GM18505 (cell line): Measurements from ENCODE around the gene NEURL1B.
"Not testable (repeated sequence)": the region's sequence is repeated elsewhere in the genome, so short reads cannot be mapped to it uniquely, and the experiment has no call there.

Experiments used
- ATAC-seq: cut with Tn5 transposase; IDR thresholded peaks from one replicate; pipeline ENCODE4 v1.9.1; 2021; ENCODE audit not compliant: unreplicated experiment
- POLR2A ChIP-seq: IDR thresholded peaks from 4 replicates; pipeline ENCODE4 v1.6.1; 2011; ENCODE audit warnings: borderline replicate concordance; ENCODE audit not compliant: insufficient read depth, insufficient read length; ENCODE audit errors: extremely low read depth

The NEURL1B gene

DNA sequence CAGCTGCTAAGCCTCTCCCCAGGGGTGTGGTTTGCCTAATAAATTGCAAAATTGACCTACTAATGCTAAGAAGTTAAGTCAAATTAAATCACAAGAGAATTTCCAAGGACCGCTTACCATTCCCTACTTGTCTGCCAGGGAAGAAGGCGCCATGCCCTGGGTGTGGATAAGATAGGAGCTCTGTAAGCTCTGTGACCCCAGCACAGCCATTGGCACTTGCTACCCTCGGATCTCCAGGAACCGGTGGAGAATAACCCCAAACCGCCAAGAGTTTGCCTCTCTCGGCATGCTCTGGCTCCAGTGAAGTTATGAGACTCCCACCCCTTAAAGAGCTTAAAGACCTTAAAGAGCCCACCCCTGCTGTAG lies 58.9 kb downstream of the NEURL1B start:
- no peak for TF ChIP-seq POLR2A
- ATAC-seq: no peak

DNA sequence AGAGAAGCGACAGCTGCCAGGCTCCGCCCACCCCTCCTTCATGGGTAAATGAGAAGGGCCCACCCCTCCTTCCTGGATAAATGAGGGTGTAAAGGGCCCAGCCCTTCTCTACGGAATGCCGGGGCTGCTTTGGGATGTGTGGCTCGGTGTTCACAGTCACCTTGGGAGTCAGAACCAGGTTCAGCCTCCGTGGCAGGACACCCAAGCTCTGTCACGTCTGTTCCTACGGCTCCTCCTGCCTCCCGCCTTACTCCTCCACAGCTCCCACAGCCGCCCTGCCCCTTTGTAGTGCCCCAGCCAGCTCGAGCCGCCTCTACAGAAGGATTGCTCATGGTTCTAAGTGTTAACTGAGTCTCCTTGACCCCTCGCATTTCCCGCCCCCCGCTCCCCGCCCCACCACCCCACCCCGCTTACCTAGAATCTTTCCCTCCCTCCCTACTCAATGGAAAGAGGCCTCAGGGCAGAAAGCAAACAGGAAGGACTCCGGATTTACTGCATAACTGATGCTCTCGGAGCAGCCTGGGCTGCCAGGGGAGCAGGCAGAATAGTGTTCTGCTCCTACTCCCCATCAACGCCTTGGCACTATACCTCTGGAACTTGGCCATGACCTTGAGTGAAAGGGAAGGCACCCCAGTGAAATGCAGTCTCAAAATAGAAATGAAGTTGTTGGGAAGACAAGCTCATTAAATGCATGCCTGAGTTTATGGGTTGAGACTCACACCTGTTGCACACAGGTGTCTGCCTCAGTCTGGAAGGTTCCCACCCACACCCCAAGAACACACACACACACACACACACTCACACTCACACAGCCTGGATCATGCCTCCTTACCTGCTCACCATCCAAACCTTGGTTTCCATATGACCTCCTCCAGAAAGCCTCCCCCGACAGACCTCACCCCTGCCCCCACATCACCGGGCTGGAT lies 59.6 kb downstream of the NEURL1B start:
- ATAC-seq: no peak
- TF ChIP-seq POLR2A: no peak

DNA sequence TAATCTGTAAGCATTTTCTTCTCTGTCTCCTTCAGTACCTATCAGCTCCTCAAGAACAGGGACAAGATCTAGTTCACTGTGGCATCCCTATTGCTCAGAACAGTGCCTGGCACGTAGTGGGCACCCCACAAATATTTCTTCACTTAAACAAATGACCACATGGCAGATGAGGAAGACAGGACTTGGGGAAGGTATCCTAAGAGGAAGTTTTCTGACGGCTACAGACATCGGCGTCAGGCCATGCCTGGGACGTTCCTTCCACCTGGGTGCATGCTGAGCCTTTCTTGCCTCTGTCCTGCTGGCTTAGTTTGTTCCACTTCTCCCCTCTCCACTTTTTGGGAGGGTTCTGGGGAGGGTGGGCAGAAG lies 60.2 kb downstream of the NEURL1B start:
- ATAC-seq: no peak
- no peak for TF ChIP-seq POLR2A

GRCh38 chr5:172703952-172704351 lies 62.9 kb downstream of the NEURL1B start:
- TF ChIP-seq POLR2A: no peak
- ATAC-seq: no peak

DNA sequence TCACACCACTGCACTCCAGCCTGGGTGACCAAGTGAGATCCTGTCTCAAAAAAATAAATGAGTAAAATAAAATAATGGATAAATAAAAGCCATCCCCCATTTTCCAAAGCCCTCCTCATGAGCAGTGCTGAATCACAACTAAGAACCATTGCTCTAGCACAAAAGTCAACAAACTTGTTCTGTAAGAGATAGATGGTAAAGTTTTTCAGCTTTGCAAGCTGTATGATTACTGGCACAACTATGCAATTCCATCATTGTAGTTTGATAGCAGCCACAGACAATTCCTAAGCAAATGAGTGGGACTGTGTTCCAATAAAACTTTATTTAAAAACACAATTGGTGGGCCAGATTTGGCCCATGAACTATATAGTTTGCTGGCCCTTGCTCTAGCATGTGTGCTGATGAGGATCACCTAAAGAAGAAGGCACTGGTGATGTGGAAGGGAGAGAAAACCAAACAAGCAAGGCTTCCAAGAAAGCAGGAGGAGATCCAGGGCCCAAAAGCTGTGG lies 64.6 kb downstream of the NEURL1B start:
- ATAC-seq: no peak
- no peak for TF ChIP-seq POLR2A

DNA sequence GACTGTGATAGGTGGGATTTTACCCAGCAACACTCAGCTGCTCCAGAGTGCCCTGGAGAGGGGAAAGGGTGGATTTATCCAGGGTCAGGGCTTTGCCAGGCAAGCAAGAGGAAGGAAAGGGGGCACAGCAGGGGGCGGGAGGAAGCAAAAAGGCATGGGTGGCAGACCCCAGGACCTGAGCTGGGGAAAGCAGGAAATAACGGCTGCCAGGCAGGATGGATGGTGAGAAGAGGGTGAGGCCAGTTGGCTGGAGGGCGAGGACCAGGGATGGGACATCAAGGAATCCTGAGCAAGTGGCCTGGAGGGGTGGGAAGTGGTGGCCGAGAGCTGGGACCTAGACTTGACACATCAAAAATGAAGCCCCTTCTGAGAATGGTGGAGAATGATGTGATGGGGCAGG lies 65.7 kb downstream of the NEURL1B start:
- TF ChIP-seq POLR2A: no peak
- ATAC-seq: no peak

- TF ChIP-seq POLR2A: no peak
- no peak for ATAC-seq
Observed at GRCh38 chr5:172707285-172708182, 66.5 kb downstream of the NEURL1B start.

GRCh38 chr5:172708183-172708505 lies 67.1 kb downstream of the NEURL1B start:
- ATAC-seq: no peak
- no peak for TF ChIP-seq POLR2A

GRCh38 chr5:172710676-172711075 lies 69.6 kb downstream of the NEURL1B start:
- ATAC-seq: no peak
- TF ChIP-seq POLR2A: no peak

- ATAC-seq: not testable (repeated sequence)
Observed at GRCh38 chr5:172711321-172711861, 70.3 kb downstream of the NEURL1B start.

GRCh38 chr5:172712610-172713009 lies 71.5 kb downstream of the NEURL1B start:
- no peak for ATAC-seq
- no peak for TF ChIP-seq POLR2A

DNA sequence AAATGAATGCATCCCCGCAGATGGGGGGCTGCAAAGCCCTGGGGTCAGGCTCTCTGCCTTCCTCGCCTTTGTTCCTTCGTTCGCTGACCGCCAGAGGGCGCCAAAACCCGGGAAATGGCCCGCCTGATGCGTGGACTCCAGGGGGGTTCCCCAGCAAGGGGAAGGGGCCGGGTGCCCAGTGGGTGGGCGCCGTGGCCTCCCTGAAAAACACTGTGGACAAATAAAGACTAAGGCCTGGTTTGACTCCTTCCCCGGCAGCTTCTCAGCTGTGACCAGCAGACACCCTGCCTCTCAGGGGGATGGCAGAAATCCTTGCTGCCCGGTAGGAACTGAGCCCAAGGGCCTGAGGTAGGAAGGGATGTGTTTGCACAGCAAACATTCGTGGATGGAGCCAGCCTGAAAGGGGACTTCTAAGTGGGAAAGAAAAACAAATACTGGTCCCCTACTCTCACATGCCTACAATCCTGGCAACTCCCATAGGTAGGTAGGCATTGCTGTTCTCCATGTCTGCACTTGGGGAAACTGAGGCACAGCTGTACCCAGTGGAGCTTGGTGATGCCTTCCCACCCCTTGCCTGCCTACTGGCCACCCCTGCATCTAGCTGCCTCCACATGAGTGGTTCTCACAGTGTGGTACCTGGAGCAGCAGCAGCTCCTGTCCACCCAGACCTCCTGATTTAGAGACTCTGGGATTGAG lies 72.2 kb downstream of the NEURL1B start:
- no peak for ATAC-seq
- TF ChIP-seq POLR2A: no peak
